GF-D8 (cell line): ENCODE results near the gene PKN2.

ENCODE experiments used
- DNase-seq: peaks from one replicate; lab custom pipeline; 2025; lab: John Stamatoyannopoulos, UW

The PKN2 gene

DNA sequence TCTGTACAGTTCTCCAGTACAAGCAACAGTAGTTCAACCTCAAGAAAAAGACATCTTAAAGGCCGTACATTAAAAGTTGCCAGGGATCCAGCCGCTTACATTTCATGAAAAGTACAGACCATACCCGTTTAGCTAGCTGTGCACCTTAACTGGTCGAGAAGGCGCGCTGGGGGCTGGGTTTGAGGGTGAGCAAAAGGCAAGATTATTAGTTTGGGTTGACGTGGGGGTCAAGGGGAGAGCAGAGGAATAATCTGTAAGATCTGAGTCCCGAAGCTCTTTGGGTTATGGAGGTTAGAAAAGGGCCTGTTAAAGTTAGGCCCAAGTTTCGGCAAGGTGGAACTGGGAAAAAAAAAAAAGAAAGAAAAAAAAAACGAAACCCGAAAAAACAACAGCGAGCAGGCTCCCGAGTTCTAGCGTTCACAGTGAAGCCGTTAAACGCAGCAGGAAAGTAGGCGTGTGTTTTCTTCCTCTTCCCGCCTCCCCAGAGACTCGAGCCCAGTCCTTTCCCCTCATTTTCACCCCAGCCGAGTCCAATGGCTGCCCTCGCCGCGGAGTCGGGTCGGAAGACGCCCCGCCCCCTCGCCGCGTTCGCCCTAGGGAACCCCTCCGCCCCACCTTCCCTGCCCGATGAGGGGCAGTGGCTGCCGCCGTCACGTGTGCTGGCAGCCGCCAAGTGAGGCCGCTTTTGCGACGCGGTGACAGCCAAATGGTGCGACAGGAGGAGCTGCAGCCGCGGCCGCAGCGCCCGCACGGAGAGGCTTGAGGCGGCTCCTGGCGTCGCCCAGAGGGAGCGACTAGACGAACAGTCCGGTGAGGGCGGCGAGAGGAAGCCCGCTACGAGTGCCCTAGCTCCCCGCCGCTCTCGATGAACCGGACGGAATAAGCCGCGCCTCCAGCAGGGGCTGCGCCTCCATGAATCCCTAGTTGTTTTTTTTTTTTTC is at the start of gene PKN2:
Gene PKN2 (plus strand): TSS at position 733 of the 941 bp plus-strand sequence. CDS start 308 bp downstream, outside the sequence.
- DNase-seq = peak; percentile 96

DNA sequence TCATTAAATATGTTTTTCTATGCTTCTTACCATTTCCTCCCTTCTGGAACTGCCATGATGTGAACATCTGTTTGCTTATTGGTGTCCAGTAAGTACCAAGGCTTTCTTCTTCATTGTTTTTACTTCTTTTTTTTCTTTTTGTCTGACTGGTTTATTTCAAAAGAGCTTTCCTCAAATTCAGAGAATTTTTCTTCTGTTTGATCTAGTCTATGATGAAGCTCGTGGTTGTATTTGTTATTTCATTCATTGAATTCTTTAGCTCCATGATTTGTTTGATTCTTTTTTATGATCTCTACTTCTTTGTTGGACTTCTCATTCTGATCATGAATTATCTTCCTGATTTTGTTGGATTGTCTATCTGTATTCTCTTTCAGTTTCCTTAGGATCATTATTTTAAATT is 49.5 kb upstream of the PKN2 start:
- DNase-seq = no peak

DNA sequence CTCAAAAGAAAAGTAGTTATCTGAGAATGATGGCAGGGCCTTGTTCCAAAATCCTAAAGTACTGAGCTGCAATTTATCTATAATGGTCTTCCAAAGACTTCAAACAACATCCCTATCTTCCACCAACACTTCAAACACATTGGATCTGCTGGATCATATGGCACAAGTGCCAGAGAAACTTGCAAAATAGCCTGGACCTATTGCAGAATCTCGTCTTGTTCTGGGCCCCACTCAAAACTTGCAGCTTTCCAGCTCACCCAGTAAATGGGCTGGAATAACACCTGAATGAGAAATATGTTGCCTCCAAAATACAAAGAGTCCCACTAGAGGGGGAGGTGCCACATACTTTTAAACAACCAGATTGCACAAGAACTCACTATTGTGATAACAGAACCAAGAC is 44.0 kb upstream of the PKN2 start:
- DNase-seq = no peak

DNA sequence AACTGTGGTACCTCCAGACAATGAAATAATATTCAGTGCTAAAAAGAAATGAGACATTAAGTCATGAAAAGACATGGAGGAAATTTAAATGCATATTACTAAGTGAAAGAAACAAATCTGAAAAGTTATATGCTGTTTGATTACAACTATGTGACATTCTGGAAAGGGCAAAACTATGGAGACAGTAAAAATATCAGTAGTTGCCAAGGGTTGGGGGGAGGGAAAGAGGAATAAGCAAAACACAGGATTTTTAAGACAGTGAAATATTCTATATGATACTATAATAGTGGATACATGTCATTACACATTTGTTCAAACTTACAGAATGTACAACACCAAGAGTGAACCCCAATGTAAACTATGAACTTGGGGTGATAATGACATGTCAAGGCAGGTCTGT is 38.2 kb upstream of the PKN2 start:
- no peak for DNase-seq

DNA sequence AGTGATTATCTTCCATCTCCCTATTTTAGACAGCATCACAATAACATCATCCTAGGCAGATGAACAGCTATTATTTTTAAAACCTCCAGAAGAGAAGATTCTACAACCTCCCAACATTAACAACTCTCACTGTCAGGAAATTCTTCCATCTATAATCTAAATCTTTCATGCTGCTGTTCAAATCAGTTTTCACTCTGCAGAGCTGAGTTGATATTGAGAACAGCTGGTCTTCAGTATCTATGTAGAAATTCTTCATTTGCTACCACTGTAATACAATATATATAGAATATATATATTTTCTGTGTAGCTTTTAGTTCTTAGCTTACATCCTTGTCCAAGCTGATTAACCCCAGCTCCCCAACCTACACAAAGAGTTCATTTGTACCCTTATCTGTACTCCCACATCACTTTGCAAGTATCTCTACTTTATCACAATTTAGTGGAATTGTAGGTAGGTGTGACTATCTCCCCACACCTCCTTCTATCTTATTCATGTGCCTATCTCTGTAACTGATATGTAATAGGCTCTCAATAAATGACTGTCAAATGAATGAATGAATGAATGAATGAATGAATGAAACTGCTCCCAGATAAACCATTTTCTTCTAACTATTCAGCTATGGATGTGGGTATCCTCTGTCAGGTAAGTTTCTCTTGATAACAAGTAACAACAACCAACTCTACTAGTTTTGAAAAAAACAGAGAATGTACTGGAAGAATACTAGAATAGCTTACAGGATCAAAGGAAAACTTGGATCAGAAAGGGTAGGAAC is 37.4 kb upstream of the PKN2 start:
- DNase-seq = no peak

DNA sequence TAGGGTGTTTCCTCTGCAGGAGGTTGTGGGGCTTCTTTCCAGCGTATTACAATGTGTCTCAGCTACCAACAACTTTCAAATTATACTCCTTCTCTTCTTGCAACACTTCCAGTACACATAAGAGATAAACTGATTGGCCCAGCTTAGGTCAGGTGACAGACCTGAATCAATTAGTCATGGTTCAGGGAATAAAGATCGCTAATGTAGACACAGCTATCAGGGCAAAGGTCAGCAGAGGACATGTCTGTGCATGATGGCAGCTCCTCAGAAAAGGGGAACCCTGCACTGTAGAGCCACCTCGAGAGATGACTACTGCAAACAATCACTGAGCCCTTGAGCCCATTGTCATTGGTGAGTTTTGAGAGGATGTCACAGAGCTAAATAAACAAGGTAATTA is 36.8 kb upstream of the PKN2 start:
- DNase-seq = no peak

DNA sequence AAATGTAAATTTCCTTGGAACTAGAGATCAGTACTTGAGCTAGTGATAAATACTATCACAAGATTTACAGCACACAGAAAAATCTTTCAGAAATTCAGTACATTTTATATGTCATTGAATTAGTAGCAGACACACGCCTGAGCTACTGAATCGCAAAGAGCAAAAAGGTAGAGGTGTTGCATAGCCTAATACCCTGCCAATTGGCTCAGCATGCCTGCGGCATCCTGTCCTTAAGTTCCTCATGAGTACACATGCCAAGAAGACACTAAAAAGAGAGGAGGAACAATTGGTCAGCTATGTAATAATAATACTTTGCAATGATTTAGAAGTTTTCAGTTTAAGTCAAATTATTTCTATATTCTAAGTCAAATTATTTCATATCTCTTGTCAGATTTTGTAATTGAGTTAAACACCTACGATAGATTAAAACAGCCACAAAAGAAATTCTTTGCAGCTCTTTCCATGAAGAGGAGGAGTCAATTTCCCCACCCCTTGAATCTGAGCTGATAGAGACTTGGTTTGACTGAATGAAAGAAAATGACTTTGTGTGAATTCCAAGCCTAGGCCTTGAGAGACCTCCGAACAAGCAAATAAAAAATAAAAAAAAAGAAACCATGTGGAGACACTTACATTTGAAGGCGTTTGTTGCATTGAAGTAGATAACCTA is 36.2 kb upstream of the PKN2 start:
- no peak for DNase-seq

DNA sequence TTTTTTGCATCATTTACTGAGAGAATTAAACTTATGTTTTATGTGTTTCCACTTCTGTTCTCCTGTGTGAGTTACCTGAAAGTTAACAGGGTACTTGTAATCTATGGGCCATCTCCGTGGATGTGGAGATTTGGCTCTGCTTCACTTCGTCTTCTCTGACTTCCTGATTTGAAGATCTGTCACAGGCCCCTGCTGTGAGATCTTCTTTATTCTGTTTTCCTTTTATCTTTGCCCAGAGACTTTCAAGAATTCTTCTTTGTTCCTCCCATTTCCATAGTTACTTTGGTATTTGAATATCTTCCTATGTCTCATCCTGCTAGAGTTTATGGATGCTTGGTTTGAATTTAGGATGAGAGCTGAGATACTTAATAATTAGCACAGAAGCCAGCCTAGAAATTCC is 35.4 kb upstream of the PKN2 start:
- DNase-seq = no peak

DNA sequence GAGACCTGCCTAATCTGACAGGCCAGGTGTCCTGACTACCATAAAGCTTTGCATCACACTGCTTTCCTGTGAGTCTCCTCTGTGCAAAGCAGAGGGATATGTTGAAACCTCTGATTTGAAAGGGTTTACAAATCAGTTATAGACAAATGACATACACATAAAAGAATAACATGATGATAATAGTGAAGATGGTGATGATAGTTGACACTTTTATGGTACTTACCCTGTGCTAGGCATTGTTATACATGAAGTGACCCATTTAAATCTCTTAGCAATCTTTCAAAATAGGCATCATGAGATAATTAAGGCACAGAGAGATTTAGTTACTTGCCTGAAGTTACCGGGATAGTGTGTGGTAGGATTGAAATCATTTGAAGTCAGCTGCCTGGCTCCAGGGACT is 34.1 kb upstream of the PKN2 start:
- no peak for DNase-seq

DNA sequence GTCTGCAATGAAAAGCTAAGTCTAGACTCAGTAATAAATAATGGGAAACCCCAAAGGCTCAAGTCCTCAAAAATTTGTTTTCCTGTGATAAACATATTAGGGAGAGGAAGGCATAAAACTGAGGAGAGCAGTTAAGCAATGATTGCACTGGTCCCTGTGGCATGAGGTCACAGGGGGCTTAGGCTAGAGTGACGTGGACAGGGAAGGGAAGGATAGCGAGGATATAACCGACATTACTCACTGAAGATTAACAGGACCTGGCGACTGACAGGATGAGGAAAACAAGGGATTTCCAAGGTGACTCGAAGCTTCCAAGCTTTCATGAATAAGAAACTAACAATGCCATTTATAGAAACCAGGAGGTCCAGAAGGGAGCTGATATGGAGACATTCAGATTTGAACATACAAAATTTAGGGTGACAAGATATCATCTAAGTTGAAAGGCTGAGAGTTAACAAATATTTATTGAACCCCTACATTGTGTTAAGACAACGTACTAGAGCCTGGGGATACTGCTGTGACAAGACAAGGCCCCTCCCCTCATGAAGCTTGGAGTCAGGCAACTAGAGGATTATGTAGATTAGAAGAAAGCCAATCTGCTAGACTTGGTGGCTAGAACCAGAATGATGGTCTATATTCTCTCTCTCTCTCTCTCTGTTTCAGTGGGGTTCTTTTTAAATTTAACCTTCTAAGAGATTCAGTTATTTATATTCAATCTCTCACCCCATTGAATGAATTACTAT is 33.2 kb upstream of the PKN2 start:
- no peak for DNase-seq

DNA sequence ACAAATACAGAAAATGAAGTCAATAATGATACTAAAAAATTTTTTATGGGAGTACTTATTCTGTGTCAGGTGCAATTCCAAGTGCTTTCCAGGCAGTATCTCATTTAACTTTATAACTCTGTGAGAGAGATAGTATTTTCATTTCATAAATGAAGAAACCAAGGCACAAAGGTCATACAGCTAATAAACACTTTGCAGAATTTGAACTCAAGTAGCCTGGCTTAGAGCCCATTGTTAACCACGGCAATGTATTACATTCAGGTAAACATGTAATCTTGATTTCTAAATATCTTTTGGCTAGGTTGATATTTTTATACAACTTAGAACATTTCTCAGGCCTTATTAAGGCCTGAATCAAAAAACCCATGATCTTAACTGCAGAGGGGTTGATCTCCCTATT is 28.9 kb upstream of the PKN2 start:
- no peak for DNase-seq

DNA sequence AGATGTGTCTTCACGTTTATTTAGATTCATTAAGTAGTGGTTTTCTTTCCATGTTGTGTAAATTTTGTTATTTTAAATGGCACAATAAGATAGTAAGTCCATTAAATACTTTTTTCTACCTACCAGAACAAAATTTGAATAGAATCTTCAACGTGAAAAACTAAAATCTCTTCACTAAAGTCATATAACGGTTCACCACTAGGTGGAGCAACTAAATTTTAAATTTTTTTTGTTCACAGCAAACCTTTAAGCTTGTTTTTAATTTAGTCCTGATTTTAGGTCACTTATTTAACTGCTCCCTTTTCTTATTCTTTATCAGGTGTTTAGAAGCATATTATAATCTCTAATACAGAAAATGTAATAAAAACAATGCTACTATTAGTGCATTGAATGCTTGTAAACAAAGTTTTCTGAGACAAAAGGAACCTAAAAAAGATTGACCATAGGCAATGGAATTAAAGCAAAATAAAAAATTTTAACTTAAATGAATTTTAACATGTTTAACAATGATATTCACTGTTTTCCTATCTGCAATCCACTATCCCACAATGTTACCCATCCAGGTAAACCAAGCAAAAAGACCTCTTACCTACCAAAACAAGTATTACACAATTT is 28.3 kb upstream of the PKN2 start:
- no peak for DNase-seq

DNA sequence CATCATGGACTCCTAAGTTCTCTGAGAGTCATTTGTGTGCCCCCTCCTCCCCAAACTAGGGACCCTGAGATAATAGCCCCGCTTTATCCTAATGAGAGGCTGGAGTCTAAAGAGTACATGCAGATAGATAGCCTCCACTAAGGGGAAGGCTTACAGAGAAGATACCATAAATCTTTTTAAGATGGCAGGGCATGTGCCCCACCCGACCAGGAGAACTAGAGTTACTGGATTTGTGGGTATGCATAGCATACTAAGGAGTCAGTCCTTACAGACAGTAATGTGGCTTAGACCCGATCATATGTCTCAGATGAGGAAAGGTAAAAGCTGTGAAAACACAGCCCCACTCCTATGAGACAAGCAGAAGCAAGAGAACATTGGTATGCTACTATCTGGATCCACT is 25.7 kb upstream of the PKN2 start:
- DNase-seq = no peak

DNA sequence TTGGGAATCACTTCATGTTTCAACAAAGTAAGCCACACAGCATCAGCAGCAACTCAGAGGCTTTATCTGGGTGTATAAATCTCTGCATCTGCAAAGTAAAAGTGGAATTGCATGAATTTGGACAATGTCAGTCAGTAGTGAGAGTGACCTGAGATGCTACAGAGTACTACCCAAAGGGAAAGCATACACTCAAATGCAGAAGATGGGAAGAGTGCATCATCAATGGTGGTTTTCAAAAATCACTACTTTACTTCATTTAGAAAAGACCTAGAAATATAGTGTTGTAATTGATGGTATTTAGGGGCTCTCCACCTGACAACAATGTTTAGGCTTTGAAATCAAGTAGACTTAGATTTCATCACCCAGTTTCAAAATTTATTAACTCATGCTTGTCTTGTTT is 24.5 kb upstream of the PKN2 start:
- DNase-seq = no peak

DNA sequence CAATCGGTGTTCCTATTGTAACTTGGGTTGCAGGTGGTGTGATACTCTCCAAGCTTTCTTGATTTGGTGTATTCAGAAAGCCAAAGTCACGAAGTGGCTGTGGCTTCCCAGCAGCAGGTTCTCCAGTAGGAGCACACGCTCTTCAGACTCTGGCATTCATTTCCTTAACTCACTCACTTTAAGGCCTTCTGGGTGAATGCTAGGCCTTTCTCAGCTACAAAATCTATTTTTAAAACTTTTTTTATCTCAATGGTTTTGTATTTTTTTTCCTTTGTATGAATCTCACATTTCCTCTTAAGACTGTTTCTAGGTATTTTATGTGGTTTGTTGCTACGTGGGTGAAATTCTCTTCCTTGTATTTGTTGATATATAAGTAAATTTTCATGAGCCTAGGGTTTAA is 22.9 kb upstream of the PKN2 start:
- DNase-seq = no peak

DNA sequence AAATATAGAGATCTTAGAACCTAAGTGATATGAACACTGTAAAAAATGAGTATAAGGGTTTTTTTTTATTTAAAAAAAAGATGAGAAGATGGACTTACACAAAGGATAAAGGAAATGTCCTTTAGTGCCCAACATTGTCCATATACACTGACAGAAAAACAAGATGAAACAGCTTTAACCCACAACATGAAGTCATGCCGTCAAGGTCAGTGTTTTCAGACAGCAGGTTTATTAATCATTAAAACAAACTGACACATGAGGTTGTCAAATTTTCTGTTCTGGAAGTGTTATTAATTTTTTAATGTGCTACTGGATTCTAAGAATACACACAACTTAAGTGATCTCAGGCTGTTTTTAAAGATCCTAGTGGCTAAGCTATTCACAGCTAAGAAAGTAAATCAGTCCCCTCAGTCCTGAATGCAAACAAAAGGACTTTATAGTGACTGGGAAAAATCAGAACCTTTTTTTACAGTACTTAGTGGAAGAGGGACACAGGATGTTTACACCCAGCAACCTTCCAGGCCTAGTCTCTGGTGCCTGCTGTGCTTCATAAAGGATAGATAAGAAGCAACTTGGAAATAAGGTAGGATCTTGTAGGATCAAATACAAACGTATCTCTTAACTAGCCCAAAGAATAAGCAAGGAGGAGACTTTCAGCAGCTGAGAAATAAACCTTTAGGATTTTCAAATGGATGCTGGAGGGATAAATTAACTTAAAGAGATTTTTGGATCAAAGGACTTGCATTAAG is 21.9 kb upstream of the PKN2 start:
- DNase-seq = no peak

DNA sequence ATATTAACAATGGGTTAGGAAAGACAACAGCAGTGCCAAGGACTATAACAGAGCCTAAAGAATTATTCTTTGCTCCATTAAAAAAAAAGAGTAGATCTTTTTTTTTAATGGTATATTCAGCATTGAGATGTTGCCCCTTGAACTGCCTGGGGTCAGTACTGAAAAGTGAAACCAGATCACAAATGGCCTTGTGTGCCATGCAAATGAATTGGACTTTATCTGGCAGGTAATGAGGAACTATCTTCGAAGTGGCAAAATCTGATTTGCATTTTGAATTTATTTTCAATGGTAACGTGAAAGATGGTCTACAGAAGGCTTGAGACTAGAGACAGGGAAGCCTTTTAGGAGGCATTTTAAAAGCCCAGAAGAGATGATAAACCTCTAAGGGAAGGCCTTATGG is 21.4 kb upstream of the PKN2 start:
- DNase-seq = no peak

DNA sequence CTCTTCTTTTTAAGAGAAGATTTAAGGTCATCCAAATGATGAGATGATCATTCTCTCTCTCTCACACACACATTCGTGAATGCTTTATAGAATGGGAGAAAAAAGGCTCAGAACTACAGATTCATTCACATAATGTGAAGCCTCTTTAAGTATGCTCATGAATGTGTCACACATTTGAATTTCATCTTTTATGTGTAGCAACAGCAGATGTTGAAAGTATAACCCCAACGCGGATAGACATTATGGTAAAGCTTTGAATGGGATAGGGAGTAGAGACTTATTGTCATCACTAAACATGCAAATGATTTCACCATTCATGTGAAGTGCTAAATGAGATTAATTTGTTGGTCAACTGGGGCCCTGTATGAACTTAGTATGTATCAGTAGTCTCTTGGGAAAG is 15.7 kb upstream of the PKN2 start:
- DNase-seq = no peak

DNA sequence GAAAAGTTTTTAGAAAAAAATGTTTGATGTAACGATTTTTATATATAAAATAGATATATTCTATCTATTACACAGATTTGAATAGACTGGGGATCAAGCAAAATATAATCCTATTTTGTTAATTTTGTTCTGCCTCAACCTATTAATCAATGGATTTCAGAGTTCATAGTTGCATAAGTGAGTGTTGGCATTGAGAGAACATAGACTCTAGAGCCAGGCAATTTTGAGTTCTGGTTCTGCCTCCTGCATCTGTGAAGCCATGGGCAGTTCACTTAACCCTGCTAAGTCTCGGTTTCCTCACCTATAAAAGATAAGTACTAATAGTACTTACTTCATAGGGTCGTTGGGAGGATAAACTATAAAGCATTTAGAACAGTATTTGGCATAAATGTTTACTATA is 13.6 kb upstream of the PKN2 start:
- no peak for DNase-seq

DNA sequence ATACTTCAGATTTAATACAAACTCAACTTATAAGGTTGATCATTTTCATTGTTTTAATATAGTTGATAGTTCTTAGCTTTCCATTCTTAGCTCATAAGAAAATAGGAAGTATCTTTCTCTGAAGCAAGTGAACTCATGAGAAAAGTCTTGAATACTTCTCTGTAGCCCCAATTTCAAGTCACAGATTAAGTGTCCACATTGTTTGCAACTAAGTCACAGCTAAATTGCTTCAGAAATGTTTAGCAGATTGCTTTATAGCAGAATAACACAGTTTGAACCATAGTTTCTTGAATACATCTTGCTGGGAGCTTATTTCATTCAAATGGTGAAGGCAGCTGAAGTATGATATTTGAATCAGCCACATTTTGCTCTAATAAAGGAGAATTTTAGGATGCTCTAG is 10.6 kb upstream of the PKN2 start:
- DNase-seq = no peak

DNA sequence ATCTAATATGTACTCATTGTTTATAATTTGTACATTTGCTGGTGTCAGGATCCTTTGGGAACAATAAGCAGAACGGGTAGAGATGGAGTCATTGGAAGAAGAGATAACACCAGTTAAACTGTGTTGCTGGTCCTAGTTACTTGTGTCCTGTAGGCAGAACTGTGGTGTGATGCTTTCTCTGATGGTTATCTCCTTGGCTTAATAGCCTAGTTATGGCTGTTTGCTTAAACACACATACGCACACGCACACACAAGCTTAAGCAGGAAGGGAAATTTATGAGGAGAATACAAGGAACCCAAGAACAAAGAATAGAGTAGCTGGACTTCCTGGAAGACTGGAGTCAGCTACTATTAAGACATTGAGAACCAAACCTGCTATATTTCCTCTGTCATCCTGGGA is 5.7 kb upstream of the PKN2 start:
- no peak for DNase-seq
